GM19238 (cell line): Measurements from ENCODE around the gene PPAN.

Source experiments
- DNase-seq: peaks from one replicate; pipeline ENCODE4 v3.0.0; 2011; ENCODE audit warnings: low spot score; ENCODE audit not compliant: insufficient read length

PPAN gene

GRCh38 chr19:10091895-10092641 lies 14.1 kb upstream of the PPAN start:
- no peak for DNase-seq

- DNase-seq = no peak
Observed at GRCh38 chr19:10092648-10093294, 13.4 kb upstream of the PPAN start.

GRCh38 chr19:10093295-10094186 lies 12.6 kb upstream of the PPAN start:
- no peak for DNase-seq

GRCh38 chr19:10095622-10095947 lies 10.6 kb upstream of the PPAN start:
- DNase-seq = no peak

GRCh38 chr19:10095948-10096614 lies 10.1 kb upstream of the PPAN start:
- DNase-seq = peak; percentile 98

- DNase-seq = no peak
Observed at GRCh38 chr19:10096615-10096963, 9.6 kb upstream of the PPAN start.

- no peak for DNase-seq
Observed at GRCh38 chr19:10100163-10100785, 5.9 kb upstream of the PPAN start.

GRCh38 chr19:10102787-10103236 lies 3.4 kb upstream of the PPAN start:
- DNase-seq = no peak

- no peak for DNase-seq
Observed at GRCh38 chr19:10104130-10104513, 2.0 kb upstream of the PPAN start.

- no peak for DNase-seq
Observed at GRCh38 chr19:10104665-10105508, 1.3 kb upstream of the PPAN start.

GRCh38 chr19:10105509-10106099 lies 558 bp upstream of the PPAN start:
- DNase-seq = no peak

GRCh38 chr19:10107254-10107653 lies 1.1 kb downstream of the PPAN start:
- no peak for DNase-seq

GRCh38 chr19:10107817-10108367 lies 1.7 kb downstream of the PPAN start:
- no peak for DNase-seq

- DNase-seq = no peak
Observed at GRCh38 chr19:10109528-10109927, 3.4 kb downstream of the PPAN start.

GRCh38 chr19:10110076-10110971 lies 4.2 kb downstream of the PPAN start:
- no peak for DNase-seq

- no peak for DNase-seq
Observed at GRCh38 chr19:10110972-10111317, 4.8 kb downstream of the PPAN start.

GRCh38 chr19:10111405-10111811 lies 5.2 kb downstream of the PPAN start, which contains the start of gene P2RY11:
Gene P2RY11, plus strand, starts transcription at chr19:10111693. Its CDS starts 29 bp downstream, at chr19:10111722.
- no peak for DNase-seq

- DNase-seq = no peak
Observed at GRCh38 chr19:10112037-10112761, 6.0 kb downstream of the PPAN start.
